GM12875 (cell line): Measurements from ENCODE around the gene PAX5.

Source experiments
- H3K4me3 ChIP-seq: one replicate; pipeline ENCODE4 v1.5.1; 2011; ENCODE audit warnings: low read depth, low read length, control low read depth
- TF ChIP-seq, protein P1 (sequence below): IDR thresholded peaks from 2 replicates; pipeline ENCODE4 v1.5.1; 2011; ENCODE audit warnings: low read depth, mild to moderate bottlenecking, control low read depth, inconsistent platforms, low read length, moderate library complexity, borderline replicate concordance; ENCODE audit not compliant: insufficient read depth

Gene PAX5

GRCh38 chr9:36865731-36866635 is 168.1 kb downstream of the PAX5 start:
- H3K4me3 ChIP-seq = no peak overlapping the region
- TF ChIP-seq, protein P1, sequence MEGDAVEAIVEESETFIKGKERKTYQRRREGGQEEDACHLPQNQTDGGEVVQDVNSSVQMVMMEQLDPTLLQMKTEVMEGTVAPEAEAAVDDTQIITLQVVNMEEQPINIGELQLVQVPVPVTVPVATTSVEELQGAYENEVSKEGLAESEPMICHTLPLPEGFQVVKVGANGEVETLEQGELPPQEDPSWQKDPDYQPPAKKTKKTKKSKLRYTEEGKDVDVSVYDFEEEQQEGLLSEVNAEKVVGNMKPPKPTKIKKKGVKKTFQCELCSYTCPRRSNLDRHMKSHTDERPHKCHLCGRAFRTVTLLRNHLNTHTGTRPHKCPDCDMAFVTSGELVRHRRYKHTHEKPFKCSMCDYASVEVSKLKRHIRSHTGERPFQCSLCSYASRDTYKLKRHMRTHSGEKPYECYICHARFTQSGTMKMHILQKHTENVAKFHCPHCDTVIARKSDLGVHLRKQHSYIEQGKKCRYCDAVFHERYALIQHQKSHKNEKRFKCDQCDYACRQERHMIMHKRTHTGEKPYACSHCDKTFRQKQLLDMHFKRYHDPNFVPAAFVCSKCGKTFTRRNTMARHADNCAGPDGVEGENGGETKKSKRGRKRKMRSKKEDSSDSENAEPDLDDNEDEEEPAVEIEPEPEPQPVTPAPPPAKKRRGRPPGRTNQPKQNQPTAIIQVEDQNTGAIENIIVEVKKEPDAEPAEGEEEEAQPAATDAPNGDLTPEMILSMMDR = no peak

DNA sequence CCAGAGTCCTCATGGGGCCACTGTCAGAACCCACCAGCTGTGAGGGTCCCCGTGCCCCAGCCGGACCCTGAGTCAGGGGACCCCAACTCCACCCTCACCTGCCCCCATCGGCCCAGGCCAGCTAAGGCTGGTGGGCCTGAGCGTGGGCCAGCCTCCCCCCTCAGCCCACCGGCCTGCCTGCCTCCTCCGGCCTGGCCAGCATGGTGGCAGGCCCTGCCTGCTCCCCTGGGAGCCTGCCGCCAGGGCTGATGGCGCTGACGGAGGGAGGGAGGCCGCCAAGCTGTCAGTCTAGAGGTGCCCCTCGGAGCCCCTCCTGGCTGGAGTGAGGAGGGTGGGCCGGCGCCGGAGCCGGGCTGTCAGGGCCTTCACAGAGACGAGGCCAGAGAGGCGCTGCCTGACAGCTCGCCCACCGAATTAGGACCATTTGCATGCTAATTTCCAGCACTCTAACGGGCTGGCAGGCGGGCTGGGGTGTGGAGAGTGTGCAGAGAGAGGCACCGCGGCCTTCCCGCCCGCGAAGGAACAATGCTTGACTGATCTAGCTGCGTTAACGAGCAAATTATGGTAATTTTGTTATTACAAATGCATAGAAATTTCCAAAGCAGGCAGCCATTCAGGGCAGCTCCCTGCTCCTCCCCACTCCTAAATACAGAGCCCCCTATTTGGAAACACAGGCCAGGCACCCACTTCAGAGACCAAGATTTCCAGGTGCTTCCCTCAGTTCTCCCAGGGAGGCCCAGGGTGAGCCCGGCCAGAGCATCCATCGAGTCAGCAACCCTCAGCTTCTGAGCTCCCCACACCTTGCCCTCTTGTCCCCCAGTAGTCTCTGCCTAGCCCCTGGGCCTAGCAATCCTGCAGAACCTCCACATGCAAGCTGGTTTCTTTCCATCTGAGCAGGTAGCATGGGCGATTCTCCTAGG is 169.3 kb downstream of the PAX5 start:
- TF ChIP-seq, protein P1 = no peak
- H3K4me3 ChIP-seq = no peak overlapping the region

GRCh38 chr9:36862206-36863145 is 171.6 kb downstream of the PAX5 start:
- TF ChIP-seq, protein P1 = peak; percentile 32; the same call in 1 of the 2 replicates
- H3K4me3 ChIP-seq = no peak overlapping the region

- TF ChIP-seq, protein P1 = no peak
These were observed 172.4 kb downstream of the PAX5 start for GRCh38 chr9:36861528-36862205.

DNA sequence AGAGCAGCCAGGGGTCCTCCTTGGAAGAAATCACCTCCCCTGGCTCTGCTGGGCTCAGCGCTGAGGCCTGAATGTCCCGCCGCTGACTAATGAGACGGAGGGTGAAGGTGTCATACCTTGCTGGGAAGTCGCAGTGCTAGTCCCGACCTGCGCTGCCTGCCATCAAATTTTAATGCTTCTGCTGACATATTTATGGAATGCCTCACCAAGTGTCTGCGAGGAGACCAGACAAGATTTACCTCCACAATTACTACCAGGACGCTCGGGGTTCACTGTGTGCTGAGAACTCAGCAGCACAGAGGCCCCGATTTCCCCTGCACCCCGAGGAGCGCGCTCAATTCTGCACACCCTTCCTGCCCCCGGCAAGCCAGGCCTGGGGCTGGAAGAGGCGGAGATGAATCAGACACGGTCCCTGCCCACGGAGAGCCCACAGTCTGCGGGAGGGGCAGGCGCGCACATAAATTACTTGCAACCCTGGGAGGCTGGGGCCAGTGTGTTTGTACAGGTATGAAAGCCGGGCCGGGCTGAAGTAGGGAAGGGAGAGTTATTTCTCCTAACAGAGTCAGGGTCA is 175.2 kb downstream of the PAX5 start:
- H3K4me3 ChIP-seq = no peak overlapping the region
- TF ChIP-seq, protein P1 = no peak

More at GRCh38 chr9:36861528-36862205, 172.4 kb downstream of the PAX5 start:
- H3K4me3 ChIP-seq = no peak overlapping the region
